IgD-negative memory B cell (primary cell): ENCODE data around the gene ANKRD7. TPM values are rescaled to one million over a fixed set of nuclear protein-coding genes. Genes with fewer than 3 reads are reported as not detected.

Experiments
- H3K27ac Mint-ChIP-seq, 3 donors: one replicate each; pipeline ENCODE4 v1.8.0; 2020 to 2022; ENCODE audit warnings: mild to moderate bottlenecking in 3 of 3, mixed read lengths in 3 of 3, moderate library complexity in 1 of 3
- H3K27me3 Mint-ChIP-seq: one replicate; pipeline ENCODE4 v1.8.0; 2021; ENCODE audit warnings: mixed read lengths
- H3K36me3 Mint-ChIP-seq: one replicate; pipeline ENCODE4 v1.8.0; 2020; ENCODE audit warnings: mild to moderate bottlenecking, mixed read lengths
- H3K4me1 Mint-ChIP-seq, 3 donors: one replicate each; pipeline ENCODE4 v1.8.0; 2020 to 2022; ENCODE audit warnings: mixed read lengths in 3 of 3, mild to moderate bottlenecking in 1 of 3
- H3K4me3 Mint-ChIP-seq, 4 donors: one replicate each; pipeline ENCODE4 v1.8.0; 2020 to 2022; ENCODE audit warnings: mild to moderate bottlenecking in 4 of 4, mixed read lengths in 4 of 4, moderate library complexity in 3 of 4
- H3K9me3 Mint-ChIP-seq, 3 donors: one replicate each; pipeline ENCODE4 v1.8.0; 2020 to 2021; ENCODE audit warnings: mixed read lengths in 3 of 3, mild to moderate bottlenecking in 1 of 3
- polyA plus RNA-seq: library from polyadenylated mRNA; unstranded; fragments of 300-500 nt; fragmentation: Illumina TruSeq; gene quantifications from one replicate; pipeline ENCODE4 v1.2.3, GENCODE V29; 2021

ANKRD7 gene, protein sequence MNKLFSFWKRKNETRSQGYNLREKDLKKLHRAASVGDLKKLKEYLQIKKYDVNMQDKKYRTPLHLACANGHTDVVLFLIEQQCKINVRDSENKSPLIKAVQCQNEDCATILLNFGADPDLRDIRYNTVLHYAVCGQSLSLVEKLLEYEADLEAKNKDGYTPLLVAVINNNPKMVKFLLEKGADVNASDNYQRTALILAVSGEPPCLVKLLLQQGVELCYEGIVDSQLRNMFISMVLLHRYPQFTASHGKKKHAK
- polyA plus RNA-seq = not detected

DNA sequence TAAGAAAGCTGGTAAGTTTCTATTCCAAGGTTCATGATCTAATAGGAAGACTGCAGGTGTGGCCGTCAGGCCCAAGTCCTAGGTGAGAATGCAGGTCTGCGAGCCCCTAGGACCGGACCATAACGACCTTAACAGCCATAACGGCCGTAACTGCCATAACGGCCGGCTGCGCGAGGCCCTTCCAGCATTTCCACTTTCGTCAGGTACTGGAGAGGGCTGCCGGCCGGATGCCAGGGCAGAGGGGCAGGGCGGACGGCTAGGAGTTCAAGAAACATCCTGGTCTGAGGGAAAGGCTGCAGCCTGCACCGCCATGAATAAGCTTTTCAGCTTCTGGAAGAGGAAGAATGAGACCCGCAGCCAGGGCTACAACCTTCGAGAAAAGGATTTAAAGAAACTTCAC is at the start of gene ANKRD7:
ANKRD7 (plus strand) TSS at position 184 of the 400 bp plus-strand sequence; CDS start at position 311, 127 bp downstream.
- Mint-ChIP-seq H3K27me3 (no peaks in the 10 kb centered on the region), H3K9me3 (no peaks in the 10 kb centered on the region), H3K4me1 (no peaks in the 10 kb centered on the region), H3K27ac (no peak within 1 kb of the TSS), H3K36me3 (no peaks in the 10 kb centered on the region), H3K4me3 (no peak within 1 kb of the TSS)

DNA sequence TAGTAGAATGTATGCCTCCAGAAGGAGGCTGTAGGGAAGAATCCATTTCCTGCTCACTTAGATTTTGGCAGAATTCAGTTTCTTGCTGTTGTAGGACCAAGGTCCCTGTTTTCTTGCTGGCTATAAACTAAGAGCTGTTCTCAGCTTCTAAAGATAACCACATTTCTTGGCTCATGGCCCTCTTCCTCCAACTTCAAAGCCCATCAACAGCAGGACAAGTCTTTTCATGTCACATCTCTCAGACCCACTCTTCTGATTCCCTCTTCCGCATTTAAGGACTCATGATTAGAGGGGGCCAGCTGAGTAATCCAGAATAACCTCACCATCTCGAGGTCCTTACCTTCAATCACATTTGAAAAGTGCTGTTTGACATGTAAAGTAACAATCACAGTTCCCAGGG is 48.8 kb upstream of the ANKRD7 start:
- peaks cover 0 to 2% (median 0%) of the 10 kb centered on the region in 3 donors for H3K9me3 Mint-ChIP-seq
- no peak overlapping the region for H3K27ac Mint-ChIP-seq
- peaks cover 0 to 3% (median 1%) of the 10 kb centered on the region in 3 donors for H3K4me1 Mint-ChIP-seq
- H3K27me3 Mint-ChIP-seq = peaks cover 5% of the 10 kb centered on the region
- no peak overlapping the region for H3K4me3 Mint-ChIP-seq
- H3K36me3 Mint-ChIP-seq = no peaks in the 10 kb centered on the region

DNA sequence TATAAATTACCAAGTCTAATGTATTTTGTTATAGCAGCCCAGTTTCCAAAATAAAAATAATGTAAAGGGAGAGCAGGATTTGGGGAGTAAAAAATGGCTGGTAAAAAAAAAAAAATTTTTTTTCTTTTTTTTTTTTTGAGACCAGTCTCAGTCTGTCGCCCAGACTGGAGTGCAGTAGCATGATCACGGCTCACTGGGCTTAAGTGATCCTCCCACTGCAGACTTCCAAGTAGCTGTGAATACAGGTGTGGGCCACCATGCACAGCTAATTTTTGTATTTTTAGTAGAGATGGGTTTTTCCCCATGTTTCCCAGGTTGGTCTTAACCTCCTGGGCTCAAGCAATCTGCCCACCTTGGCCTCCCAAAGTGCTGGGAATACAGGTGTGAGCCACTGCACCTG is 45.3 kb upstream of the ANKRD7 start:
- peaks cover 9 to 11% (median 9%) of the 10 kb centered on the region in 3 donors for H3K4me1 Mint-ChIP-seq
- no peak overlapping the region for H3K27ac Mint-ChIP-seq
- H3K36me3 Mint-ChIP-seq = peaks cover 3% of the 10 kb centered on the region
- H3K27me3 Mint-ChIP-seq = no peaks in the 10 kb centered on the region
- H3K4me3 Mint-ChIP-seq = no peak overlapping the region
- H3K9me3 Mint-ChIP-seq = peaks cover 0 to 4% (median 0%) of the 10 kb centered on the region in 3 donors

DNA sequence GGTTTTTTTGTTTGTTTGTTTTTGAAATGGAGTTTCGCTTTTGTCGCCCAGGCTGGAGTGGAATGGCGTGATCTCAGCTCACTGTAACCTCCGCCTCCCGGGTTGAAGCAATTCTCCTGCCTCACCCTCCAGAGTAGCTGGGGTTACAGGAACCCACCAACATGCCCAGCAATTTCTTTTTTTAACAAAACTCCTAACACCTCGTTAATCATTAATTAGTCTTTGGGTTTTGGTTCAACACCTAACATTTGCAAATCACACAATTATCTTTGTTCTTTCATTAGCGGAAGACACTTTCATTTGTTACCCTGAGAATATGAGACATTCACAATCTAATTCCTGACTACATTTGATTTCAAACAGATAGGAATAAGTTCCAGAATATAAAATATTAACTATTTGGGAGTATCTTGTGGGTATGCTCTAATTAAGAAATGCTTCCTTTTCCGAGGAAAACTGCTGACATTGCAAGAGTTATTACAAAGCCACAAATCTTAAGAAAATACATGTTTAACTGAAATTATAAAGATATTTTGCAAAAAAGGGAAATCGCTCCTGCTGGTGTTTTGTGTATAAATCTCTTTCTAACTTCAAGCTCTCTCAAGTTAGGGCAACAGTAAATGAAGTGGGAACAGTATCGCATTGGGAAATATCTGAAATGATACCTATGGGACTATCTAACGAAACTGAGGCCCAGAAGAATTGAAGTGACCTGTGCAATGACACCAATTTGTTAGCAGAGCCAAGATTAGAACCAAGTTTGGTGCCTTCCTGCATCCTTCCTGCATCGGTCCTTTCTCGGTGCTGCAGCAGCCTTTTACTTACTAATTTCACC is 41.7 kb upstream of the ANKRD7 start:
- H3K4me3 Mint-ChIP-seq = peak overlapping the region; percentile 94 to 99 (median 96)
- no peaks in the 10 kb centered on the region for H3K27me3 Mint-ChIP-seq
- peaks cover 26 to 34% (median 30%) of the 10 kb centered on the region in 3 donors for H3K4me1 Mint-ChIP-seq
- H3K9me3 Mint-ChIP-seq = peaks cover 0 to 4% (median 0%) of the 10 kb centered on the region in 3 donors
- H3K27ac Mint-ChIP-seq = peak overlapping the region; percentile 85 to 99 (median 98)
- peaks cover 3% of the 10 kb centered on the region for H3K36me3 Mint-ChIP-seq

DNA sequence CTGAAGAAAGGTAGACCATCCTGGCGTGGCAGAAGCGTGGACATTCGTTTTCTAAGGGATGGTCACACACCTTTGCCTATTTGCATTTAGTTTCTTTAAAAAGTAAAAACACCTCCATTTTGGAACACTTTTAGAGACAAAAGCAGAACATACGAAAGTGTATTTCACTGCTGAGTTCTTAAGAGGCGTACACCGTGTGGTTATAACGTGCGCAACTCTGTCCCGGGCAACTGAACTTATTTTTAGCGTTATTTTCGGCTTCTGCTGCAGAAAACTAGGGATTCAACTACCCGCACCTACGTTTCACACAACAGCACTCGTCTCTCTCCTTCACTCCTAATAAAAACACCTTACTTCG is 41.1 kb upstream of the ANKRD7 start:
- peaks cover 28 to 34% (median 30%) of the 10 kb centered on the region in 3 donors for H3K4me1 Mint-ChIP-seq
- H3K27me3 Mint-ChIP-seq = no peaks in the 10 kb centered on the region
- peak overlapping the region; percentile 94 to 99 (median 96) for H3K4me3 Mint-ChIP-seq
- H3K27ac Mint-ChIP-seq = peak overlapping the region; percentile 85 to 99 (median 98)
- H3K9me3 Mint-ChIP-seq = peaks cover 0 to 4% (median 0%) of the 10 kb centered on the region in 3 donors
- peaks cover 3% of the 10 kb centered on the region for H3K36me3 Mint-ChIP-seq

DNA sequence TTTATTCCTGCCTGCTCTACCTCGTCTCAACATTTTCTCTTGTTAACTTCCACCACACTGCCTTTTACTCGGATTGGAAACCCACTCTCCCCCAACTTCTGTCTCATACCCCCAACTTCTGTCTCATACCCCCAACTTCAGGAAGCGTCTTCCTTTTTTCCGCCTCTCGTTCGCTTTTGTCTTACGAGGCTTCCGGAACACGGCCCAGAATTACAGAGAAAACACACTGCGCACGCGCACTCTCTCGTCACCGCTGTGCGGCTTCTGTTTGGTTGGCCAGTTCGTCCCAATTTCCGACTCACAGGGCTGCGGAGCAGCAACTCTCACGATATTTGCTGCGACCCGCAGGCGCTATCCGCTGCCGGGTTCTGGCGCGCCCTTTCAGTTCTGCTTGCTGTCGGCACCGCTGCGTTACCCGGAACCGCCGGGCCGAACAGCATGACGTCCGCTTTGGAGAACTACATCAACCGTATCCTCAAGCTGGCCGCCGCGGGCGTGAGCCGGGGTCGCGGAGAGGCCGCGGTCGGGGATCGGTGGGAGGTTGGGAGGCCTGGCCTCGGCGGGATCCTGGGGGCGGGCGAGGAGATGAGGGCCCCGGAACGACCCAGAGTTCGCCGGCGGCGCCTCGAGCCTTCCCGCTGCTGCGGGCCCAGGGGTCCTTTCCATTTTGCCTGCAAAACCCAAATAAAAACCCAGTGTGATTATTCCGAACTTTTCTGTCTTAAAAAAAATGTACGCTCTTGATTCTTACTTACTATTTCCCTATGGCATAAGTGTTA is 40.5 kb upstream of the ANKRD7 start, which contains the start of gene LSM8:
LSM8 (plus strand) TSS at position 379 of the 779 bp plus-strand sequence; CDS start at position 439, 60 bp downstream.
- Mint-ChIP-seq H3K9me3 (peaks cover 0 to 4% (median 0%) of the 10 kb centered on the region in 3 donors), H3K4me3 (peak within 1 kb of the TSS; percentile 94 to 99 (median 96)), H3K27me3 (no peaks in the 10 kb centered on the region), H3K27ac (peak within 1 kb of the TSS; percentile 85 to 99 (median 98)), H3K4me1 (peaks cover 28 to 34% (median 30%) of the 10 kb centered on the region in 3 donors), H3K36me3 (peaks cover 3% of the 10 kb centered on the region)

DNA sequence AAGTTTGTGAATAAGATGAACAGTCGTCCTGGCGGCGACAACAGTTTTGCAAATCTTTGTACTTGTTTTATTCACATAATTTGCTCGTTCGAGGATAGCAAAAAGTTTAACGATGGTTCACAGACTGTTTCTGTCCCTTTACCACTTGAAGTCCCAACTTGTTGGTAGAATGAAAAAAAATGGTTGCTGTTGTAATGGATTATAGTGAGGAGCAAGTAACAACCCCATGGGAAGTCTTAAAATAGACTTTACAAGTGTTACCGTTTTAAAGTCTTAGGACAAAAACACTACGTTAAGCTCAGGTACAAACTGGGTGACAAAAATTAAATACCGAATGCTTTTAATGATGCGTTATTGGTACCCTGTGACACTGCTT is 40.0 kb upstream of the ANKRD7 start:
- H3K4me1 Mint-ChIP-seq = peaks cover 28 to 34% (median 30%) of the 10 kb centered on the region in 3 donors
- H3K36me3 Mint-ChIP-seq = peaks cover 3% of the 10 kb centered on the region
- H3K9me3 Mint-ChIP-seq = peaks cover 0 to 4% (median 0%) of the 10 kb centered on the region in 3 donors
- peak overlapping the region; percentile 85 to 99 (median 98) for H3K27ac Mint-ChIP-seq
- no peaks in the 10 kb centered on the region for H3K27me3 Mint-ChIP-seq
- peak overlapping the region; percentile 94 to 99 (median 96) for H3K4me3 Mint-ChIP-seq

DNA sequence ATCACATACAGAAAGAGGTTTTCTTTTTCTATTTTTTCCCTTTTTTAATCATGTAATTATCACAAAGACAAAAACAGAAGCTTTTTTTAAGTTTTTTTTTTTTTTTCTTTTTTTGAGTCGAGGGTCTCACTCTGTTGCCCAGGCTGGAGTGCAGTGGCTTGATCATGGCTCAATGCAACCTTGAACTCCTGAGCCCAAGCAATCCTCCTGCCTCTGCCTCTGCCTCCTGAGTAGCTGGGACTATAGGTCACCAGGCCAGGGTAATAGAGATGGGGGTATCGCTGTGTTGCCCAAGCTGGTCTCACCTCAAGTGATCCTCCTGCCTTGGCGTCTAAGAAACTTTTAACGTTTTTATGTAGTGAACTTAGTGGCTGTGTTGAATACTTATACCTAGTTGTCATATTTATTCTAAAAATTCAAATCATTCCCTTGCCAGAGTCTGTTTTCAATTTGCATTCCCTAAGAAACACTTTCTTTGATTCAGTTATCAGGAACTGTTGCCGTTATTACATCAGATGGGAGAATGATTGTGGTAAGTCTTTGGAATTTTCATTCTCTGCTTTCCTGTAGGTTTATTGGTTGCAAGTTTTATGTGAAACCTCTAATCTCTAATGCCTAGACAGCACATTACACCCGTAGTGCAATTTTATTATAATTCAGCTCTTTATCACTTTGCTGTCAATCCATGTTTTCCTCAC is 39.2 kb upstream of the ANKRD7 start:
- no peaks in the 10 kb centered on the region for H3K27me3 Mint-ChIP-seq
- H3K4me3 Mint-ChIP-seq = peak overlapping the region; percentile 94 to 99 (median 96)
- peaks cover 3% of the 10 kb centered on the region for H3K36me3 Mint-ChIP-seq
- peaks cover 25 to 34% (median 31%) of the 10 kb centered on the region in 3 donors for H3K4me1 Mint-ChIP-seq
- H3K9me3 Mint-ChIP-seq = peaks cover 0 to 2% (median 0%) of the 10 kb centered on the region in 3 donors
- H3K27ac Mint-ChIP-seq = peak overlapping the region in 2 of 3 donors; percentile 49 to 71

DNA sequence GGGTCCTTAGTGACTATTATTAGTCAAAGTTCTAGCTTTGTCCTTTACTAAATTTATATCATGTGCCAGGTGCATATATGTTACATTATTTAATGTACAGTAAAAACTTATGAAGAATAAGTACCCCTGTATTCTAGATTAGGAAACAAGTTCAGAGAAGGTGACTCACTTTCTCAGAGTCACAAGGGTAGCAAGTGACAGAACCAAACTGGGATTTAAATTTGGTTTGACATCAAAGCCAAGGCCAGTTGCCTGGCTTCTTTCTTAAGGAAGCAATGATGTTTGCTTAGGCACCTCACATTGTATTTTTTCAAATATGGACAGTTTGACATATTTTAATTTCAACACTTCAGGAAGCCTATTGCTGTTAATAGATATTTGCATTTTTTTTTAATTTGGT is 38.0 kb upstream of the ANKRD7 start:
- Mint-ChIP-seq H3K9me3 (peaks cover 0 to 2% (median 0%) of the 10 kb centered on the region in 3 donors), H3K4me1 (peaks cover 25 to 34% (median 30%) of the 10 kb centered on the region in 3 donors), H3K4me3 (peak overlapping the region in 2 of 4 donors; percentile 58 to 94), H3K36me3 (peaks cover 3% of the 10 kb centered on the region), H3K27me3 (no peaks in the 10 kb centered on the region), H3K27ac (peak overlapping the region; percentile 16 to 71 (median 28))

DNA sequence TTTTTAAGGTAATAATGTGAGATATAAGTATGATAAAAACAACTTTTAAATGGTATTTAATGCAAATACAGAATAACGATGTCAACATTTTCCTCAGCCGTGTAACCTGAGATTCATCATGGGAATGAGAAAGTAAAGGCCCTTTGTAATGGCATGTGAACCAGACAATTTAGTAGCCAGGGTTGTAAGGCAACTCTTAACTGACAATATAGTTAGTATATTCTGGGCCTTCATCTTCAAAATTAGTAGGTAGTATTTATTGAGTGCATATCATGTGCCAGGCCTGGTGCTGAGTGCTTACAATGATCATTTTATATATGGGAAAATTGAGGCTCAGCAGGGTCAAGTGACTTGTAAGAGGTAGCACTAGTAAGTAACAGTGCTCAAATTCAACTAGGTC is 29.9 kb upstream of the ANKRD7 start:
- peaks cover 0 to 4% (median 3%) of the 10 kb centered on the region in 3 donors for H3K4me1 Mint-ChIP-seq
- H3K27ac Mint-ChIP-seq = no peak overlapping the region
- H3K27me3 Mint-ChIP-seq = no peaks in the 10 kb centered on the region

DNA sequence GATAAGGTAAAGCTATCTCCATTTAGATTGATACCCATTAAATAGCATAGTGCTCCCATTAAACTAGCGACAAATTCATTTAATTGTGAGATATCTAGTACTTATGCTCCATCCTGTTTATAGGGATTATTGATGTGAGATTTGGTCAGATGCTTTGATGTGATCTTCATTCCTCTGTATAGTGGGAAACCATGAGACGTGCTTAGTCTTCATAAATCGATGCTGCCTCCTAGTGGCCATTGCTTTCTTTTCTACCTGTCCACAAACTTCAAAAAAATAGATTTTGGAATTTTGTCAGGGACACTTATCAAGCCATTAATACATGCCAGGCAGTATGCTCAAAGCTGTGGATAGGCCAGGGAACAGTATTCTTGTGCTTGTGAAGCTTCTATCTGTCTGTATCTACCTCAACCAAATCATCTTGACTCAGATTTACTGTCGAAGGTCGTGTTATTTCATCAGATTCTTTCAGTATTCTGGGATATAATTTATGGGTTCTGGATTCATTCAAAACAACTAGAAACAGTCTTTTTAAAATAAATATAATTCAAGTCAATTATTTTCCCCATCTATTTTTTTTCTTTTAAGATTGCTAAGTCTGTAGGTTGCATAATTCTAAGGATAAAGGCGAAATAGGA is 28.5 kb upstream of the ANKRD7 start:
- Mint-ChIP-seq H3K27ac (no peak overlapping the region), H3K9me3 (no peaks in the 10 kb centered on the region), H3K27me3 (no peaks in the 10 kb centered on the region), H3K4me1 (peaks cover 0 to 3% (median 3%) of the 10 kb centered on the region in 3 donors), H3K4me3 (no peak overlapping the region), H3K36me3 (peaks cover 4% of the 10 kb centered on the region)

More for the DNA sequence above, 29.9 kb upstream of the ANKRD7 start:
- Mint-ChIP-seq H3K36me3 (peaks cover 2% of the 10 kb centered on the region), H3K4me3 (no peak overlapping the region), H3K9me3 (no peaks in the 10 kb centered on the region)

DNA sequence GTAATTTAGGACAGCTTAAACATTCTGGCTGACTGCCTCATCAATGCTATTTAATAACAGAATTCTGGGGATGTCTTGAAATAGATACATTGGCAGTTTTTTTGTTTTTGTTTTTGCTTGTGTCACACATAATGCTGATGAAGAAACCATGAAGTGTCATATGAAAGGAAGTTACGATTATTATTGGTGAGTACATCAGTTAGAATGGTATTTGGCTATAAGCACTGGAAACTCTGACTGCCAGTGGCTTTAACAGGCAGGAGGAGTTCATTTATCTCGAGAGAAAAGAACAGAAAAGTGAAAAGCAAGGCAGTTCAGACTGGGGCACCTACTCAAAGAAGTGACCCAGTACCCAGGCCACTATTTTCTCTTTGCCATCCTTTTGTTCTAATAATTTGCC is 22.4 kb upstream of the ANKRD7 start:
- Mint-ChIP-seq H3K27me3 (no peaks in the 10 kb centered on the region), H3K4me1 (no peaks in the 10 kb centered on the region), H3K36me3 (peaks cover 2% of the 10 kb centered on the region), H3K27ac (no peak overlapping the region), H3K9me3 (no peaks in the 10 kb centered on the region), H3K4me3 (no peak overlapping the region)

DNA sequence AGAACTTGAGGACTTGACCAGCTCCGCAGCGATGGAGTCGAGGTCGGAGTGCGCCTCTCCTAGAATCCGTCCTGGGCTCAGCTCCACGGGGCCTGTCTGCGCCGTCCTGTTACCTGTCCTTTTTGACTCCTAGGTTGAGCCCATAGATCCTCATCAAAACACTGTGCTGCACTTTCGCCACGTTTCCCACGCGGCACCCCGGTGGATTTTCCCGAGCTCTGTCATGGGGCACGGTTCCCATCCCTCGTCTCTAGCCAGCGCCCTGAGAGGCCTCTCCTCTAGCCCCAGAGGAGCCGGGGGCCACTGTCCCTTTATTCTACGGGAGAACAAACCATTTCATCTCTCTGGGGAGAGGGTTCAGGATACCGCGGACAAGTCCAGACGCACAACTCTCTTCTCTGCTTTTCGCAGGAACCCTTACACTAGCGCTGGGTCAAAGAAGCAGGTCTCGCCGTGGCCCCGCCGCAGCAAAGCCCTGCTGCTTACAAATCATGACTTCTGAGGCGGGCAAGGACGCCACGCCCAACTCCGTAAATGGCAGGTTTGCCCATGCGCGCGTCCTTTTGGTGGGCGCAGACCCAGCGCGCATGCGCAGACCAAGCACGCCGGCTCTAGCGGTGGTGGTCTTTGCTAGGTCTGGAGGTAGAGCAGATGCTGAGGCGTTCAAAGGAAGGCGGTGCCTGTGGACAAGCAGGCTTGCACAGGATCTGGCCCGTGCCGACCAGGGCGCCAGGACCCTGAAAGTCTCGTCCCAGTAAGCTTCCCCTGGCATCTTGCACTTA is 10.3 kb upstream of the ANKRD7 start:
- no peaks in the 10 kb centered on the region for H3K27me3 Mint-ChIP-seq
- no peaks in the 10 kb centered on the region for H3K9me3 Mint-ChIP-seq
- H3K36me3 Mint-ChIP-seq = no peaks in the 10 kb centered on the region
- H3K4me1 Mint-ChIP-seq = peaks cover 5 to 14% (median 13%) of the 10 kb centered on the region in 3 donors
- peak overlapping the region; percentile 82 to 97 (median 93) for H3K27ac Mint-ChIP-seq
- peak overlapping the region; percentile 90 to 95 (median 94) for H3K4me3 Mint-ChIP-seq
